IPS-NIHi11 (cell line): ENCODE results near the gene PRMT7.

ENCODE experiments used
- DNase-seq: peaks from one replicate; pipeline ENCODE4 v3.0.0; 2012; ENCODE audit warnings: mixed read lengths, low spot score

The PRMT7 gene

GRCh38 chr16:68396481-68396880 lies 85.7 kb downstream of the PRMT7 start:
- no peak for DNase-seq

DNA sequence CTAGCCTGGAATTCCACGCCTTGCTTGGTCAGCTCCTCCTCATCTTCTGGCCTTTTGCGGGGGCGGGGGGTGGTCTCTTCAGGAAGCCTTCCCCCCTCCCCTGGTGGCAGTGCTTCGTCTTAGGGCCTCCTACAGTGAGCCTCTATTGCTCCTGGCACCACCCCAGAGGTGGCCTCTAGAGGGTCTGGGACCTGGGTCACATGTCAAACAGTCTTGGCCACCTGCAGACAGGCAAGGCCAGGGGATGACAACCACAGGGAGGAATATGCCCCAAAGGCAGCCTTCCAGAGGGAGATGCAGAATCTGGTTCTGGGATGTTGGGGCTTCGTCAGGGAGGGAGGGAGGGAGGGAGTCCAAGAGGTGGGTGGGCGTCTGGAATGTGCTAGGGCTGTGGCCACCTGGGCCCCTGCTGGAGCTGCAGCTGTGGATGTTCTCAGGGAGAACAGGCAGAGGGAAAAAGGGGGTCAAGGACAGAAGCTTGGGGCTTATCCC lies 86.9 kb downstream of the PRMT7 start:
- DNase-seq = no peak

DNA sequence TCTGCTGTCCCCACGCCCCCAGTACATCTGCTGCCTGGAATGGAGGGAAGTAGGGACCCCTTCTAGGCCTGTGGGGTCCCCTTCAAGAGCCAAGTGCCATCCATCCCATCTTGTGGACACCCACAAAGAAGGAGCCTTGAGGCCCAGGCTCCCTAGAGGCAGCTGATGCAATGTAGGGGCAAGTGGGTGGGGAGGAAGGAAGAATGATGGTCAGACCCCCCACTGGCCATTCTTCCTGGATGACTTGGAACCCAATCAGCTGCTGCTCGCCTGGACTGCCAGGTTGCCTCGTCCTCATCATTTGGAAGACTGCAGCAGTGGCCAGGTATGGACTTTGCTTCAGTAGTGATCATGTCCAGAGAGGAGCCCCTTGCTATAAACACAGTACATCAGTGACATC lies 88.6 kb downstream of the PRMT7 start:
- no peak for DNase-seq

- DNase-seq = no peak
These were observed 89.5 kb downstream of the PRMT7 start for GRCh38 chr16:68400083-68400923.

DNA sequence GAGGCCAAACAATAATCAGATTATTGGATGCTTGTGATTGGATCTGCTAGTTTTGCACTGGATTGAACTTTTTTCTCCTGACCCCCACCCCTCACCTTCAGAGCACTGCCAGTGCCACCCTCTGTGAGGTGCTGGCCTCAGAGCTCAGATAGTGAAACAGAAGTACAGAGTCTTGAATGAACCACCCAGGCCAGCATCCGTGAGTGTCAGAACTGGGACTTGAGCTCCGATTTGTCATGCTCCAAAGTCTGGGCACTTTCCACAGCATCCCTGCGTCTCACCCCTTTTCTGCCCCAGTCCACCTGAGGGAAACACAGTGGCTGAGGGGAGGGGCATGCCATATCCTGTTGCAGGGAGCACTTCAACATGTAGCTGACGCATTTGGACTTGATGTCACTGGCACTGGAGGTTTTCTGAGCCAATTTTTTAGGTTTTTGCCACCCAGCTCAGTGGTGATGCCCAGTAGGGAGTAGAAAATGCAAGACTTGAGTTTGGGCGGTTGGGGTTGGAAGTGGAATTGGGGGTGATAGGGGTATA lies 90.2 kb downstream of the PRMT7 start:
- DNase-seq = no peak

DNA sequence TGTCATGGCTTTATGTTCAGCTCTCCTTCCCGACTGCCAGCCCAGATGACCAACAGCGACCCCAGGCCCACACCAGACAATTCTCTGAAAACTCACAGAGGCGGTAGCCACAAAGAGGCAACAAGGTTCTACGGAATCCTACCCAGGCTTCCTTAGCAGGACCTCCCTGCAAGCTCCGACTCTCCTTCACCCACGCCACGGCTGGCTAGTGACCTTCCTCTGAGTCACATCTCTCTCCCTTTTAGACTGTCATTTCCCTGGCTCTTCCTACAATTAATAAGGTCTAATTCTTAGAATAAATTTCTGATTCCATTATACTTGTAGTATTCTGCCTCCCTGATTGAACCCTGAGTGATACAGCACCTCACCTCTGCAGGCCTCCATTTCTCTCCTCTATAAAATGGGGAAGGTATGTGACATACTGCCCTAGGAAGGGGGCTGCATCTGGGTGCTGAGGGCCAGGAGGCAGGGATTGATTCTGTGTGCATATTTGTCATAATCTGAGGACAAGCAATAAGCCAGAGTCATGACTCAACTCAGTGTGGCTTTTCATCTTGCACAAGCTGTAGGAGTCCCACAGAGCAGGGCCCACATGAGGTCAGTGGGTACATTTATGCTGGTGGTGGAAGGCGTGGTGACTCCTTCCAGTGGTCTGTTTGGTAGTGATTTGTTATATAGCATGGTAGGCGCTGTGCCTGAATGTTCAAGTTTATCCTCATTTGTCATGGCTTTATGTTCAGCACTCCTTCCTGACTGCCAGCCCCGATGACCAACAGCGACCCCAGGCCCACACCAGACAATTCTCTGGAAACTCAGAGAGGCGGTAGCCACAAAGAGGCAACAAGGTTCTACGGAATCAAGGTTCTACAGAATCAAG lies 91.3 kb downstream of the PRMT7 start:
- no peak for DNase-seq

- no peak for DNase-seq
These were observed 91.9 kb downstream of the PRMT7 start for GRCh38 chr16:68402748-68403040.

GRCh38 chr16:68403177-68403576 lies 92.4 kb downstream of the PRMT7 start:
- DNase-seq = no peak

- DNase-seq = no peak
These were observed 92.9 kb downstream of the PRMT7 start for GRCh38 chr16:68403704-68404103.

DNA sequence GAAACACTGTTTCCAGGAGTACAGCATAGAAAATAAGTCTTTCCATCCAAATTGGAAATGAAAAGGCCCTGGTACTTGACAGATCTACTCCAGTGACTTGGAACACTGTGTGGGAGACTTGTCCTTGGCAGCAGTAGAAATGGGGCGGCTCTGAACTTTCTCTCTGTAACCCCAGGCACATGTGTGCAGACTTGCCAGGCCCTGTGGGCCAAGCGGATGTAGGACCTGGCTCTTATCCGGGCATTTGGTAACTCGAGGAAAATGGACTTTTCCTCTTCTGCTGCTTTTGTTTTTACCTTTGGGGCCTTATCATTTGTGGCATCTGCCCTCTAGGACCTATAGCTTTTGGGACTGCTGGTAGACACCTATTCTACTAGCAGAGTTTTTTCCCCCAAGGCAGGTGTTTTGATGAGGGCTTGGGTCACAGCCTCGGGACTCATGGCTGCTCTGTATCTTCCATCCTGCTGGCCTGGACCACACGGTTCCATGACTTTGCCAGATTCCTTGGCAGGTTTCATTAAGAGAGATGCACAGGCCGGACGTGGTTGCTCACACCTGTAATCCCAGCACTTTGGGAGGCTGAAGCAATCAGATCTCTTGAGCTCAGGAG lies 94.0 kb downstream of the PRMT7 start:
- DNase-seq = no peak

DNA sequence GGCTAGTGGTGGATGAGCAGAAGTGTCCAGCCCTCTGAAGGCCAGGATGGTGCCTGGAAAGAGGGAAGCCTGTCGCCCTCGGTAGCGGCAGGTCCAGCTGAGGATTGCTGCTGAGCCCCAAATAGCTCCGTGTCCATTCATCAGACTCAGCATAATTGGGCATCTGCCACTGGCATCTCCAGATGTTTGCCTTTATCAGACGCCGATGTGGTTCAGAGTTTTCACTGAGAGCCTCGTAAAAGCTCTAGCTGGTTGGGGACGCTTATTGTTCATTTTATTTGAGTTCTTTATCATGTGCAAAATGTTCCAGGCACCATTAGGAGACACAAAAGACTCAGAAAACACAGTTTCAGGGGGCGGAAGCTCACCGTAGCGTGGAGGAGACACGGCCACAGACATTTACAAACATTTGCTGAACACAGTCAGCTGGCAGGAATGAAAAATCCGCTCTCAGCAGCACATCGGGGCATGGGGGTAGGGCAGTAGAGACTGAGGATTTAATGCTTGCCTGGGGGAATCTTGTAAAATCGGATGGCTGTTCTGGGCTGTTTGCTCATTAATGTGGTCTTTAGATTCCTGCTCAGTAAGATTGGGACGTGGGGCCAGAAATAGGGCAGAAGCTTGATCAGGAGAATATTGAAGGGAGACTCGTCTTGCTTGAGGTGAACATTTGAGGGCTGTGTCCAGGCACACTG lies 95.8 kb downstream of the PRMT7 start:
- DNase-seq = no peak
